IMR-90 (cell line): ENCODE data around the gene PSMC3.

Source experiments
- CHD1 ChIP-seq: IDR thresholded peaks from 2 replicates; pipeline ENCODE4 v1.6.1; 2012; ENCODE audit warnings: low read depth, low read length, improper control_type of control experiment
- FOS ChIP-seq: fragments of 150-350 bp; IDR thresholded peaks from 2 replicates; pipeline ENCODE4 v1.6.1; 2016; ENCODE audit warnings: low read depth, low read length
- MAFK ChIP-seq: IDR thresholded peaks from 2 replicates; pipeline ENCODE4 v1.6.1; 2012; ENCODE audit warnings: low read depth, low read length, improper control_type of control experiment
- MAZ ChIP-seq: IDR thresholded peaks from 2 replicates; pipeline ENCODE4 v1.6.1; 2012; ENCODE audit warnings: low read depth, mild to moderate bottlenecking, low read length, improper control_type of control experiment, moderate library complexity, borderline replicate concordance
- NFE2L2 ChIP-seq: fragments of 150-350 bp; IDR thresholded peaks from 2 replicates; pipeline ENCODE4 v1.6.1; 2016; ENCODE audit warnings: low read depth, mild to moderate bottlenecking, low read length
- POLR2A ChIP-seq: IDR thresholded peaks from 2 replicates; pipeline ENCODE4 v1.6.1; 2012; ENCODE audit warnings: mild to moderate bottlenecking, low read depth, low read length
- RAD21 ChIP-seq: IDR thresholded peaks from 2 replicates; pipeline ENCODE4 v1.6.1; 2012; ENCODE audit warnings: low read length, improper control_type of control experiment
- RCOR1 ChIP-seq: IDR thresholded peaks from 2 replicates; pipeline ENCODE4 v1.6.1; 2012; ENCODE audit warnings: mild to moderate bottlenecking, low read length, improper control_type of control experiment; ENCODE audit not compliant: insufficient replicate concordance
- SMC3 ChIP-seq: fragments of 150-350 bp; IDR thresholded peaks from 2 replicates; pipeline ENCODE4 v1.6.1; 2016; ENCODE audit warnings: low read depth, mild to moderate bottlenecking, antibody characterized with exemption, low read length, moderate library complexity
- USF2 ChIP-seq: fragments of 150-350 bp; IDR thresholded peaks from 2 replicates; pipeline ENCODE4 v1.6.1; 2017; ENCODE audit warnings: mild to moderate bottlenecking, antibody characterized with exemption, low read length, low read depth
- TF ChIP-seq, protein P1 (sequence below): conservative IDR thresholded peaks from 2 replicates; pipeline ENCODE4 v1.5.1; 2012; ENCODE audit warnings: mild to moderate bottlenecking, low read depth, low read length, improper control_type of control experiment

GRCh38 chr11:47440054-47440476 is 13.8 kb upstream of the PSMC3 start:
- TF ChIP-seq POLR2A, result no peak
- TF ChIP-seq FOS, result no peak
- no peak for TF ChIP-seq RAD21
- TF ChIP-seq, protein P1, sequence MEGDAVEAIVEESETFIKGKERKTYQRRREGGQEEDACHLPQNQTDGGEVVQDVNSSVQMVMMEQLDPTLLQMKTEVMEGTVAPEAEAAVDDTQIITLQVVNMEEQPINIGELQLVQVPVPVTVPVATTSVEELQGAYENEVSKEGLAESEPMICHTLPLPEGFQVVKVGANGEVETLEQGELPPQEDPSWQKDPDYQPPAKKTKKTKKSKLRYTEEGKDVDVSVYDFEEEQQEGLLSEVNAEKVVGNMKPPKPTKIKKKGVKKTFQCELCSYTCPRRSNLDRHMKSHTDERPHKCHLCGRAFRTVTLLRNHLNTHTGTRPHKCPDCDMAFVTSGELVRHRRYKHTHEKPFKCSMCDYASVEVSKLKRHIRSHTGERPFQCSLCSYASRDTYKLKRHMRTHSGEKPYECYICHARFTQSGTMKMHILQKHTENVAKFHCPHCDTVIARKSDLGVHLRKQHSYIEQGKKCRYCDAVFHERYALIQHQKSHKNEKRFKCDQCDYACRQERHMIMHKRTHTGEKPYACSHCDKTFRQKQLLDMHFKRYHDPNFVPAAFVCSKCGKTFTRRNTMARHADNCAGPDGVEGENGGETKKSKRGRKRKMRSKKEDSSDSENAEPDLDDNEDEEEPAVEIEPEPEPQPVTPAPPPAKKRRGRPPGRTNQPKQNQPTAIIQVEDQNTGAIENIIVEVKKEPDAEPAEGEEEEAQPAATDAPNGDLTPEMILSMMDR, result no peak
- TF ChIP-seq RCOR1, result no peak
- TF ChIP-seq MAFK, result no peak
- no peak for TF ChIP-seq CHD1
- no peak for TF ChIP-seq NFE2L2
- no peak for TF ChIP-seq USF2
- TF ChIP-seq SMC3, result no peak
- no peak for TF ChIP-seq MAZ
